ENCODE results near the gene DNAH5.

- TF ChIP-seq CTCF (CRISPR knock-in tag; IDR thresholded peaks at IDR 0.05) (no peak), ZBTB49 (CRISPR knock-in tag; IDR thresholded peaks at IDR 0.05; ENCODE audit: borderline replicate concordance) (no peak), EP300 (IDR thresholded peaks at IDR 0.05; ENCODE audit: low read depth in 2 of 2, low read length in 2 of 2) (no peak), EP300 (CRISPR knock-in tag; IDR thresholded peaks at IDR 0.05; ENCODE audit: borderline replicate concordance) (no peak), SIN3A (IDR thresholded peaks at IDR 0.05; ENCODE audit: borderline replicate concordance, low read depth, low read length) (no peak), SP1 (IDR thresholded peaks at IDR 0.05) (no peak), SP1 (CRISPR knock-in tag; IDR thresholded peaks at IDR 0.05) (no peak), ZMYM4 (CRISPR knock-in tag; IDR thresholded peaks at IDR 0.05) (no peak), ZNF878 (CRISPR knock-in tag; IDR thresholded peaks at IDR 0.05) (no peak), CHD4 (IDR thresholded peaks at IDR 0.05; ENCODE audit: borderline replicate concordance, low read length) (no peak), NR2C2 (CRISPR knock-in tag; IDR thresholded peaks at IDR 0.05; ENCODE audit: borderline replicate concordance) (no peak), CEBPZ (IDR thresholded peaks at IDR 0.05; ENCODE audit: low read length) (no peak), ZBTB8A (CRISPR knock-in tag; IDR thresholded peaks at IDR 0.05; ENCODE audit: borderline replicate concordance, low read depth) (no peak), ATF3 (CRISPR knock-in tag; IDR thresholded peaks at IDR 0.05) (no peak), ZNF883 (CRISPR knock-in tag; IDR thresholded peaks at IDR 0.05; ENCODE audit: not compliant biosample characterization) (no peak), POLR2AphosphoS5 (IDR thresholded peaks at IDR 0.05; ENCODE audit: low read depth, low read length) (no peak)
These were observed 22.9 kb downstream of the DNAH5 start for GRCh38 chr5:13921578-13921977.
